Measurements from ENCODE around the gene DCHS1. TPM values are rescaled to one million over a fixed set of nuclear protein-coding genes. Genes with fewer than 3 reads are reported as not detected.

Gene DCHS1
- total RNA-seq, 6 experiments from 2014 or later = 1.8 to 9.2 (median 4.1) TPM

DNA sequence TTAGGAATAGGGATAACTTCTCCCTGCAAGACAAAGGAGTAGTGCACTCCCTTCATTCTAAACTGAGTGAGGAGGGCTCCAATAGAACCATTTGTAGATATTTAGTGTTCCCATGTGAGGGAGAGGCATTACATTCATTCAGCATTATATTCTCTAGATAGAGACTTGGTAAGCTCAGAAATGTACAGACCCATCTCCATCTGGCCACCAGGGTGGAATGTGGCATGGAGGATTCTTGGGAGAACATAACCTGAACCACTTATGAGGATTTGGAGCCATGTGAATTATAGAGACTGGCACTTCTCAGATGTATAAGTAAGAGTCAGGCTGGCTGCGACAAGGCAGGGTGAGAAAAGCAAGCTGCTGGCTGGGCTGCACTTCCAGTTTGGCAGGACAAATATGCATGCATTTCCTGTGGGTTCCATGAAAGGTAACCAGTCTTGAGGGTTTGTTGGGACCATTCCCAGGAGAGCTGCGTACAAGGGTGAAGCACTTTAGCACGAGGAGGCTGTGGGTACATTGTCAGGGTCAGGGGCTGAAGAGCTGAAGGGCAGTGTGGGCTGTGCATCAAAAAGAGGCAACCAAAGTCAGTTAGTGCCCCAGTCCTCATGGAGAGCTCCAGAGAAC lies 61.4 kb downstream of the DCHS1 start:
- no peak for DNase-seq
- ATAC-seq = no peak
- no peaks in the 10 kb centered on the region for H3K9me3 ChIP-seq
- peaks cover 0 to 14% (median 4%) of the 10 kb centered on the region in 4 donors for H3K4me1 ChIP-seq
- no peaks in the 10 kb centered on the region for H3K27me3 ChIP-seq
- H3K4me3 ChIP-seq = no peak overlapping the region
- peaks cover 0 to 13% (median 5%) of the 10 kb centered on the region in 4 donors for H3K36me3 ChIP-seq
- TF ChIP-seq, protein P1, sequence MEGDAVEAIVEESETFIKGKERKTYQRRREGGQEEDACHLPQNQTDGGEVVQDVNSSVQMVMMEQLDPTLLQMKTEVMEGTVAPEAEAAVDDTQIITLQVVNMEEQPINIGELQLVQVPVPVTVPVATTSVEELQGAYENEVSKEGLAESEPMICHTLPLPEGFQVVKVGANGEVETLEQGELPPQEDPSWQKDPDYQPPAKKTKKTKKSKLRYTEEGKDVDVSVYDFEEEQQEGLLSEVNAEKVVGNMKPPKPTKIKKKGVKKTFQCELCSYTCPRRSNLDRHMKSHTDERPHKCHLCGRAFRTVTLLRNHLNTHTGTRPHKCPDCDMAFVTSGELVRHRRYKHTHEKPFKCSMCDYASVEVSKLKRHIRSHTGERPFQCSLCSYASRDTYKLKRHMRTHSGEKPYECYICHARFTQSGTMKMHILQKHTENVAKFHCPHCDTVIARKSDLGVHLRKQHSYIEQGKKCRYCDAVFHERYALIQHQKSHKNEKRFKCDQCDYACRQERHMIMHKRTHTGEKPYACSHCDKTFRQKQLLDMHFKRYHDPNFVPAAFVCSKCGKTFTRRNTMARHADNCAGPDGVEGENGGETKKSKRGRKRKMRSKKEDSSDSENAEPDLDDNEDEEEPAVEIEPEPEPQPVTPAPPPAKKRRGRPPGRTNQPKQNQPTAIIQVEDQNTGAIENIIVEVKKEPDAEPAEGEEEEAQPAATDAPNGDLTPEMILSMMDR (IDR thresholded peaks at IDR 0.05) = no peak
- TF ChIP-seq POLR2A (IDR thresholded peaks at IDR 0.05) = no peak
- intact Hi-C loops (cut with DNase I) = no loop called here
- H3K27ac ChIP-seq = no peak overlapping the region
- 73% methylated on average over 3 of the region's 3 CpGs for WGBS (ENCODE audit: insufficient coverage, low coverage, low lambda C conversion rate, missing lambda C conversion rate)

DNA sequence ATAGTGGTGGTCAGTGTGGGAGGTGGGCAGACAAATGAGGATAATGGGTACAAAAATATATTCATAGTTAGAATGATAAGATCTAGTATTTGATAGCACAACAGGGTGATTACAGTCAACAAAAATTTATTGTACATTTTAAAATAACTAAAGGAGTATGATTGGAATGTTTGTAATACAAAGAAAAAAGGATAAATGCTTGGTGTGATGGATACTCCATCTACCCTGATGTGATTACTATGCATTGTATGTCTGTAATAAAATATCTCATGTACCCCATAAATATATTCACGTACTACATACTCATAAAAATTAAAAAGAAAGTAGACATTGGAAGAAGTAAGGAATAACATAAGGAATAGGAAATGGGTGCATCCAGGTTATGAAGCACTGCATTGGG lies 67.6 kb downstream of the DCHS1 start:
- Histone ChIP-seq H3K9me3 (no peaks in the 10 kb centered on the region), H3K4me1 (no peaks in the 10 kb centered on the region), H3K36me3 (peaks cover 0 to 2% (median 0%) of the 10 kb centered on the region in 4 donors), H3K27me3 (no peaks in the 10 kb centered on the region), H3K4me3 (no peak overlapping the region), H3K27ac (no peak overlapping the region)
- intact Hi-C loops (cut with DNase I) = no loop called here
- DNase-seq (no peak), ATAC-seq (no peak)
- 92% methylated on average over 1 of the region's 1 CpG for WGBS (ENCODE audit: insufficient coverage, low coverage, low lambda C conversion rate, missing lambda C conversion rate)
- TF ChIP-seq POLR2A (IDR thresholded peaks at IDR 0.05) = no peak
- TF ChIP-seq, protein P1 (IDR thresholded peaks at IDR 0.05) = no peak

DNA sequence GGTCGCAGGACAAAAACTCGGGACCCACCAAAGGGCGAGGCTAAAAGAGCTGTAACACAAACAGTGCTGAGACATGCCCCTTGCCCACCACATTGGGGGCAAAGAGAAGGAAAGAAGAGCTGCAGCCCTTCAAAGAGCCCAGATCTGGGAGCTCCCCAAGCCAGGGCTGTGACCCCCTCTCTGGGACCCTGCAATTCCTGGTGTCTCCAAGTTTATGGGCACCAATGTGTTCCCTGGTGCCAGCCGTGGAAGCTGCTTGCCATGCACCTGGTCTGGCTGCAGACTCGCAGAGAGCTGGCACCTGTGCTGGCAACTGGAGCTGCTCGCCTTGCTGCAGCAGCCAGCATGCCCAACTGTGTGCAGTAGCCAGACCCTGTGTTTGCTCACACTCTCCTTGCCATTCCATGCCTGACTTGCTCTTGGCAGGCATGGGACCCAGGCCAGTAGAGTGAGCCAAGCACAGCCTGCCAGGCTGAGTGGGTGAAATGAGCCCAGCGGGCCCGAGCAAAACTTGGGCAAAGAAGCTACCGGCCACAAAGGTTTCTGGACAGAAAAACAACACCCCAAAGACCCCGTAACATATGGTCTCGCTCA lies 68.2 kb downstream of the DCHS1 start:
- H3K27ac ChIP-seq = no peak overlapping the region
- no peaks in the 10 kb centered on the region for H3K9me3 ChIP-seq
- H3K4me3 ChIP-seq = no peak overlapping the region
- peak; percentile 93 to 100 (median 96) for ATAC-seq
- no peak for TF ChIP-seq POLR2A (IDR thresholded peaks at IDR 0.05)
- TF ChIP-seq, protein P1 (IDR thresholded peaks at IDR 0.05) = no peak
- no peaks in the 10 kb centered on the region for H3K4me1 ChIP-seq
- DNase-seq = peak; percentile 52 to 88 (median 81)
- 50% methylated on average over 8 of the region's 11 CpGs for WGBS (ENCODE audit: insufficient coverage, low coverage, low lambda C conversion rate, missing lambda C conversion rate)
- no peaks in the 10 kb centered on the region for H3K27me3 ChIP-seq
- intact Hi-C loops (cut with DNase I) = no loop called here
- peaks cover 0 to 2% (median 0%) of the 10 kb centered on the region in 4 donors for H3K36me3 ChIP-seq

DNA sequence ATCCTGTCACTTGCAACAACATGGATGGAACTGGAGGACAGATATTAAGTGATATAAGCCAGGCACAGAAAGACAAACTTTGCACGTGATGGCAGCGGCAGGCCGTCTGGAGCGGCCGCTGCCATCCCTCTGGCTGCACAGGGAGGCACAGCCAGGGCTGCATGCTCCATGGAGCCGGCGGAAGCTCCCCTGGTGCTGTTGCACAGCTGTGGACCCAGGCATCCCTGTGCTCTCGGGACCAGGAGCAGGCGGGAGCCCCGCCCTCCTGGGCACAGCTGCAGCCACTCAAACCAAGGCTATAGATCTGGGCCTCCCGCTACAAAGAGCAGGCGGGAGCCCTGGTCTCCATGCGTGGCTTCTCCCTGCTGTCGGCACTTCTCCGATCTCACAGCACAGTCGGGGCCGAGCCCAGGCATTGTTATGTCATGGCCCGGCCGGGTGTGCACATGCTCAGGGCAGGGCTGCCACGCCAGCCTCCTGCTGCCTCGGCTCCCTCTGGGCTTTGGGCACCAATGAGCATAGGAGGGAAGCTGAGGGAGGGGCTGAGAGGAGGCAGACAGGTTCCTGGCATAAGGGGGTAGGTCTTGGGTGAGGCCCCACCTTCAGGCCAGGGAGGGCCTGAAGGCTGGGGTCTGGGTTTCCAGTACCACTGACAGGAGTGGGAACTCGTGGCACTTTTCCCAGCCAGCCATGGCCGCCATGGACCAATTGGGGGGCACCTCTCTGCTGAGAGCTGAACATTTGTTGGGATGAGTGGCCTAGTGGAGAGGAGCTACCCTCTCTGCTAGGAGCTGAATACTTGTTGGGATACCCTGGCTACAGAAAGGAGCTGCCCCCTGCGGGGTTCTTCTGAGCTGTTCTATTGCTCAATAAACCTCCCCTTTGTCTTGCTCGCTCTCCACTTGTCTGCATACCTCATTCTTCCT lies 68.9 kb downstream of the DCHS1 start:
- no peak for DNase-seq
- Histone ChIP-seq H3K27me3 (no peaks in the 10 kb centered on the region), H3K4me3 (no peak overlapping the region), H3K36me3 (peaks cover 0 to 2% (median 0%) of the 10 kb centered on the region in 4 donors), H3K27ac (no peak overlapping the region), H3K4me1 (no peaks in the 10 kb centered on the region), H3K9me3 (no peaks in the 10 kb centered on the region)
- peak in 1 of 4 donors; percentile 44 for ATAC-seq
- WGBS (ENCODE audit: insufficient coverage, low coverage, low lambda C conversion rate, missing lambda C conversion rate) = 93% methylated on average over 3 of the region's 25 CpGs
- intact Hi-C loops (cut with DNase I) = no loop called here
- TF ChIP-seq, protein P1 (IDR thresholded peaks at IDR 0.05) = no peak
- TF ChIP-seq POLR2A (IDR thresholded peaks at IDR 0.05) = no peak
